ENCODE measurements around the gene TH.
"Not testable (repeated sequence)": the region's sequence is repeated elsewhere in the genome, so short reads cannot be mapped to it uniquely, and the experiment has no call there.

TH gene

DNA sequence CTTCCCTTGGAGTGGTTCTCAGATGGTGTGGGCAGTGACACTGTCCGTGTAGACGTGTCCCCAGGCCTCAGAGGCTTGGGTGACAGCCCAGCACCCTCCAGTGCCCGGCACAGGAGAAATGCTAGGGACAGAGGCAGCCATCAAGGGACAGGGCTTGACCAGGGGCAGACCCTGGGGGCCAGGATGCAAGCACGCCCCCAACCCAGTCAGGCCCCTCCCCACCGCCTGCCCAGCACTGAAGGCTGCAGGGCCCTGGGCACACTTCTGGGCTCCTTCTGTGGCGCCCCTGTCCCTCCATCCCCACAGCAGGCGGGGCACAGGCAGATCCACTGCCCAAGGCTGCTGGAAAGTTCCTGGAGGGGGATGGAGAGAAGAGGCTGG lies 43.5 kb downstream of the TH start:
- no peak for DNase-seq

DNA sequence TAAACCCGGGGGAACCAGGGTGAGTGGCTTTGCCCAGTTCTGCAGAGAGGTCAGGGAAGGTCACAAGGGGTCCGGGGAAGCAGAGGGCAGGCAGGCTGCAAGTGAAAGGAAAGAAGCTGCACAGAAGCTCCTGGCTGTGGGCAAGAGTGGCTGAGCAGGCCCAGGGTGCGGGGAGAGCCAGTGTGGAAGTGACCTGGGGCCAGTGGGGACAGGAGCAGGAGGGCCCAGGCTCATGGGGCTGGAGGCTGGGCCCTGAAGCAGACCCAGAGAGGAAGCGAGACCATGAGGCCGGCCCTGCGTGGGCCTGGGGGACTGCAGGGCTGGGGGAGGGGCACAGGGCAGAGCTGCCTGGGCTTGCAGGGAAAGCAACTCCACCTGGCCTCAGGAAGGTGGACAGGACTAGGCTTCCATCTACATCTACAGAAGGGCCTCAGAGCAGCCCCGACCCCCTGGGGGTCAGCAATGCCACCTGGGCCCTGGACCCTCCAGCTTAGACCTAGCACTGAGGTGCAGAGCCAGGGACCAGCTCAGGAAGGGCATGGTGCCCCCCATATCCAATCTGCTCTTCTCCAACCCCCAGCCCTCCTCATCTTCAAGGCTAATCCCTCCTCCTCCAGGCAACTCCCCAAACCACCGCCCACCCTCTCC lies 44.0 kb downstream of the TH start:
- DNase-seq: no peak

DNA sequence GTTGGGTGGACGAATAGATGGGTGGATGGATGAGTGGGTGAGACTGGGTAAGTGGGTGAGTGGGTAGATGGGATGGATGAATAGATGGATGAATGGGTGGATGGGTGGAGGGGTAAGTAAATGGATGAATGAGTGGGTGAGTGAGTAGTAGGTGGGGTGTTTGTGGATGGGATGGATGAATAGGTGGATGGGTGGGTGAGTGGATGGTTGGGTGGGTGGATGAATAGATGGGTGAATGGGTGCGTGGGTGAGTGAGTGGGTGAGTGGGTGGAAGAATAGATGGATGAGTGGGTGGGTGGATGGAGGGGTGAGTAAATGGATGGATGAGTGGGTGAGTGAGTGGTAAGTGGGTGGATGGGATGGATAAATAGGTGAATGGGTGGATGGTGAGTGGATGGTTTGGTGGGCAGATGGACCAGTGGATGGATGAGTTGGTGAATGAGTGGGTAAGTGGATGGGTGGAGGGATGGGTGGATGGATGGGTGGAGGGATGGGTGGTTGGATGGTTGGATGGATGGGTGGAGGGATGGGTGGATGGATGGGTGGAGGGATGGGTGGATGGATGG lies 45.0 kb downstream of the TH start:
- DNase-seq: no peak

DNA sequence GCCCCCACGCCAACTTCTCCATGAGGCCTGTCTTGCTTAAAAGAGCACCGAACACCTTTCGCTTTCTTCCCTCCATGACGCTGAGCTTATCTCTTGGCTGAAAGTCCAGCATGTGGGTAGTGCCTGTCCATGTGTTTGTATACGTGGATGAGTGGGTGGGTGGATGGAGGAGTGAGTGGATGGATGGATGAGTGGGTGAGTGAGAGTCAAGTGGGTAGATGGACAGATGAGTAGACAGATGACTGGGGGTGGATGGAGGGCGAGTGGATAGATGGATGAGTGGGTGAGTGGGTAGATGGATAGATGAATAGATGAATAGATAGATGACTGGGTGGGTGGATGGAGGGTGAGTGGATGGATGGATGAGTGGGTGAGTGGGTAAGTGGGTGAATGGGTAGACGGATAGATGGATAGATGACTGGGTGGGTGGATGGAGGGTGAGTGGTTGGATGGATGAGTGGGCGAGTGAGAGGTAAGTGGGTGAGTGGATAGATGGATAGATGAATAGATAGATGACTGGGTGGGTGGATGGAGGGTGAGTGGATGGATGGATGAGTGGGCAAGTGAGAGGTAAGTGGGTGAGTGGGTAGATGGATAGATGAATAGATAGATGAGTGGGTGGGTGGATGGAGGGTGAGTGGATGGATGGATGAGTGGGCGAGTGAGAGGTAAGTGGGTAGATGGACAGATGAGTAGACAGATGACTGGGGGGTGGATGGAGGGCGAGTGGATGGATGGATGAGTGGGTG lies 46.7 kb downstream of the TH start:
- not testable (repeated sequence) for DNase-seq

DNA sequence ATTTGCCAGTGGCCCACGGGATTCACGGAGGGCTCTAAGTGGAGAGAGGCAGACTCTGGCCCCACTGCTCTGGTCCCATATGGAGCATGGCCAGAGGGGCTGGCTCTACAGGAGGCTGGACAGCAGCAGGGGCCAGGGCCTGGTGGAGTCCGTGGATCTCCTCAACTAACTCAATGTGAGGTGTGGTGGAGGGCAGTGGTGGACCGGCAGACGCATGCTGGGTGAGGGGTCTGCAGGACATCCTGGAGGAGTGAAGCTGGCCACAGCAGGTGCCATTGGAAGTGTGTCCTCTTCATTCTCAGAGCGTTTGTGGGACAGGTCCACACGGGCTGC lies 48.0 kb downstream of the TH start:
- no peak for DNase-seq

- DNase-seq: peak in 1 of 5 donors; percentile 5
These were observed 48.5 kb downstream of the TH start for GRCh38 chr11:2122907-2123627.

GRCh38 chr11:2122222-2122906 lies 49.3 kb downstream of the TH start:
- DNase-seq: no peak

DNA sequence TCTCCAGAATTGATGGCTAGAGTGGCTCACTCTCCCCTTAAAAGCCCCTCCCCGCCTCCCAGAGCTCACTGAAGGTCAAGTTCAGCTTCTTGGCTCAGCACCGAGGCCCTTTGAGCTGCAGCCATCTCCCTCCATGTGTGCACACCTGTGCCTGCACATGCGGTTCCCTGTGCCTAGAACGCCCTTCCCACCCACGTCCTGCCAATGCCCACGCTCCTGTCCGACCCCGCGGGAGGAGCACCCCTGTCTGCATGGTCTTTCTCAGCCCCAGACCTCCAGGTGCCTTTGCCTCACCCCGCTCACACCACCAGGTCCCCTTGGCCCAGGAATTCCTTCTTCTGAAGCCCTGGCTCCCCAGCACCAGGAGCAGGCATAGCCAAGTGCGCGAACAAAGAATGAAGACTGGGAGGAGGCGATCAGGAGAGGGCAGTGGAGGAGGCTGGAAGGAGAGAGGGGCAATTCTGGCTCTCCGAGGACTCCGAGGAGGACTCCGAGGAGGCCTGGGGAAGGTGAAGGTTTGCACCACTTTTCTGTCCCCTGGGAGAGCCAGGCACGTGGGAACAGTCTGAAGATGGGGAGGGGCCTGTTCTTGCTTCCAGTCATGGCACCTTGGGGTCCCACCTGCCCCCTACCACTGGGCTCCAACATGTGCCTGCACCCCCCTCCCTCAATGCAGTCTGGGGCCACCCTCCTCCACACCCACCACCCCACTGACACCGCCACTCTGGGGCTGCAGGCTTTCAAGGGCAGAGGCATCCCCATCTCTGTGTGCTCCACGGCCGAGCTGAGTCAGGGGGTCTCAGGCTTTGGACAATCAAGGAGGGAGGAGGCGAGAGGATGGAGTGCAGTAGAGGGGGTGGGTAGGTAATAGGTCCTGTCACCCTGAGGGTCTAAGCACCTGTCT lies 50.1 kb downstream of the TH start:
- peak in 1 of 5 donors; percentile 3 for DNase-seq

DNA sequence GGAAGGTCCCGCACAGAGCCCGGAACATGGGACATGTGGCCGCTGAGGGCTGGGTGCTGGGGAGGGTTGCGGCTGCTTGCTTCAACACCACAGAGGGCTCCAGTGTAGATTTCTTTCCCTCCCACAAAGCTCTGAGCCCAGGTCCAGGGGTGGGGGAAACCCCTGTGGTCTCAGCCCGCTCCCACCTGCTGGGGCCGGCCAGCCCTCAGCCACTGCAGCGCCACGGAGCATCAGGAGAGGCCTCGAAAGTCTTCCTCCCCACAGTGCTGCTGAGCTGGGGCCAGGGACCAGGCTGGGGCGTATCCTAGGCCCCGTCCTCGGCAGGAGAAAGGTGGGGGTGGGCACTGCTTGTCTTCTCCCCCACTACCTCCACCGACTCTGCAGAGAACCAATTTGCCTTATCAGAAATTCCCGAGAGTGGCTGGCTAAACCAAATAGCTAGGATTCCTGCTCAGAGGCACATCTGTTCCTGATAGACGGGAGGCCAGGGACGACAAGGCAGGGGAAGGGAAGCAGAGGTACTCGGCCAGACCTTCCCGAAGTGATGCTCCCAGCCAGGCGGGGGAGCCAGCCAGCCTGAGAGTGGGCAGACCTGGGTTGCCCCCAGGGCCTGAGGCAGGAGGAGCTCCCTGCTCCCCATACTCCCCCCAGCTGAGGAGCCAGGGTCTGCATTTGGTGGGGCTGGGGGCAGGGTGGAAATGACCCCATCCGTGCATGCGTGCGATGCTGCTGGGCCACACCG lies 51.1 kb downstream of the TH start:
- DNase-seq: peak in 1 of 5 donors; percentile 1

GRCh38 chr11:2118677-2119076 lies 52.9 kb downstream of the TH start:
- no peak for DNase-seq

GRCh38 chr11:2116680-2117079 lies 54.9 kb downstream of the TH start:
- no peak for DNase-seq

DNA sequence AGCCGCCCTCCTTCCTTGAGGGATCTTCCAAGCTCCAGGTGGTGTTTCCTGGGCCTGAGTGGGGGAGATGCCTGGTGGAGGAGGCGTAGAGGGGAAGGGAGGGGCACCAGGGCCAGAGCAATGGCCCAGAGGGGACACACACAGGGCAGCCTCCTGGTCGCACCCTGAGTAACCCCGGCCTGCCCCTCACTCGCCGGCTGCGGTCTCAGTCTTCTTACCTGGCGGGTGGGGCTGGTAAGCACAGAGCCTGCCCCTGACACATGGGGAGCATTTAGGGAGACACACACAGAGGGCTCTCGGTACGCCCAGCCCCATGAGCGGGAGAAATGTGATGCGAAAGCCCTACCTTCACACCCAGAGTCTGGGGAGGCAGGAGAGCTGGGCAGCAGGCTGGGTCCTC lies 56.3 kb downstream of the TH start:
- DNase-seq: no peak

DNA sequence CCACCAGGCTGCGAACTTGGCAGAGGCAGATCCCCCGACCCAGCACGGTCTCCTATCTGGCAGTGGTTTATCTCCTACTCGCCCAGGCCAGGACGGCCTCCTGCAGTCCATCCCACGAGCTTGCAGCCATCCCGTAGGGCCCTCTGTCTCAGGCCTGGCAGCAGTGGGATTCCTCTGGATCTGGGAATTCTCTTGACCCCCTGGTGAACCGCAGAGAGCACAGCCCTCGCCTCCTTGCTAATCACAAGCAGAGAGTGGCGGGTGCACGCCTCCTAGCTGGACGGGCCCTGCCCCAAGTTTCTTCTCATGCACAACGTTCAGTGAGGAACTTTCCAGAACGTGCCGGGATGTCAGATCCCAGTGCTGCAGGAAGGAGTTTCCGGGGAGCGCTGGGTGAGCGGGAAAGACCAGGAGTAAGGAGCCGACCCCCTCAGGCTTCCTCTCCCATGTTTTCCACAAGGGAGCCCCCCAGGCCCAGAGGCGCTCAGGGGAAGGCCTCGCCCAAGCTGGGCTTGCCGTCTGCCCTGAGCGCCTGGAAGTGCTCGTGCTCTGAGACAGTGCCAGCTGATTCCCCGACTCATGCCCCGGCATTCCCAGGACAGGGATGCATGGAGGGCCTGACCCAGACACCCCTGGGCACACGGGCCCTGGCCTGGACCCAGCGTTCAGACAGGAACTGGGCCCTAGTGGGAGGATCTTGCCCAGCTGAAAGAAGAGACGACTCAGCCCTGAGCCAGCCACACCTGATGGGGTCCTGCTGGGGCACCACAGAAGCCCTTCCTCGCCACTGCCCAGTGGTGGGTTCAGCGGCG lies 57.0 kb downstream of the TH start:
- DNase-seq: no peak
